ENCODE results near the gene ARHGDIB.

- TF ChIP-seq CHD4 (IDR thresholded peaks at IDR 0.05) (no peak), SIX5 (IDR thresholded peaks at IDR 0.05; ENCODE audit: low read depth, low read length, severe bottlenecking) (no peak), REST (IDR thresholded peaks at IDR 0.05; ENCODE audit: low read depth, low read length) (no peak), SIN3A (IDR thresholded peaks at IDR 0.05; ENCODE audit: low read depth, low read length) (no peak)
These were observed 37.8 kb upstream of the ARHGDIB start for GRCh38 chr12:14999021-14999694.

All from GM12878 (cell line).